HG02852 (cell line): Measurements from ENCODE around the gene MATN1.
A peak's percentile ranks its signal among the peaks of the same experiment; 100 is the strongest.

Experiments used
- ATAC-seq: cut with Tn5 transposase; IDR thresholded peaks from one replicate; pipeline ENCODE4 v1.9.1; 2021; ENCODE audit warnings: mild to moderate bottlenecking, moderate library complexity; ENCODE audit not compliant: unreplicated experiment

MATN1 gene

DNA sequence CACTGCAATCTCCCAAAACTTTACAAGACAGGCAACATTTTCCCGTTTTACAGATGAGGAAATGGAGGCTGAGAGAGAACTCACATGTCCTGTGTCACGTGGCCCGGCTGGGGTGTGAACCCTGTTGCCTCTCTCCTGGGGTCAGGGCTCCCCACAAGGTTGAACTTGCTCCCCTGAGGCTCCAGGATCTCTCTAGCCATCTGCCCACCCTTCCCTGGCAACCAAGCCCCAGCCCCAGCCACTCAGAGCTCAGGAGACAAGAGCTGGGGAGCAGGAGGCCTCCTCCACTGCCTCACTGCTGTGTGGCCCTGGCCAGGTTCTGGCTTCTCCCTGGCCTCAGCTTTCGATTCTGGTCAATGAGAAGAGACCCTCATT is 22.4 kb upstream of the MATN1 start:
- no peak for ATAC-seq

- no peak for ATAC-seq
These were observed 21.9 kb upstream of the MATN1 start for GRCh38 chr1:30745156-30745833.

- peak; percentile 41 for ATAC-seq
These were observed 20.8 kb upstream of the MATN1 start for GRCh38 chr1:30744060-30744756.

DNA sequence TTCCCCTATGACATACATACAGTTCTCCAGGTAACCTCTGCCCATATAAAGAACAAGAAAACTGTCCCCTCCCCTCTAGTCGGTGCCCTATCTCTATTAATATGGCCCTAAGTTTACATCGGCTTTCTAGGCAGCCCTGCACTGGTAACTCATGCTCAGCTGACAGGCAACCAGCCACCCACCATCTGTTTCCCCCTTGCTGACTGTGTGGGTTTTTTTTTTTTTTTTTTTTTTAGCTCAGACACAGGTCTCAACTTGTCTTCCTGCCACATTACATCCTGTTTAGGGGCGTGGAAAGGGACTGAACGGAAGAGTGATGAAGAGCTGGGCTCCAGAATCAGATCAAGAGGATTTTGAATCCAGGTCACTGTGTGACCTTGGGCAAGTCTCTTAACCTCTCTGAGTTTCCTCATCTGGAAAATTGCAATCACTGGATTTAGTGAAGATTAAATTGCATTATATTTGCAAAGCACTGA is 20.2 kb upstream of the MATN1 start:
- ATAC-seq: no peak

DNA sequence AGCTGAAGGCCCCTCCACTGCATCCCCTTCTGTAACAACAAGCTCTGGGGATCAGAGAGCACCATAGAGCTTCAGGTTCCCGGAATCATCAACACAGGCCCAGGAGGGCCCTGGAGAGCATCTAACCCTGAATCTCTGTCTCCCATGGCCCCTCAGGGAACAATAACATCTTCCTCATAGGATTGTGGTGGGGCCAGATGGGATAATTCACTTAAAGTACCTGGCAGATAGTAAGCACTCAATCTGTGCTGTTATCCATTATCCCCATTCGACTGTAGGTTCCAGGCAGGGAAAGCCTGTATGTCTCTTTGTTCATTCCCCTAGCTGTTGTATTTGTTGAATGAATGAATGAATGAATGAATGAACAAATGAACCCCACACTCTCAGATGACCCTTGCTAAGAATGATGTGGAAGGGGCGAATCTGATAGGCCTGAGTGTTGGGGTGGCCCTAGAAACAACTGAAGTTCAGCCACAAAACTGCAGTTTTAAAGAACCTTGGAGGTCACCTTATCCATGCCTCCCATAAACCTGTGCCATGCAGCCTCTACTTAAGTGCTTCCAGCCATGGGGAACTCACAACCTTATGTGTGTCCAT is 19.7 kb upstream of the MATN1 start:
- ATAC-seq: no peak

- no peak for ATAC-seq
These were observed 19.0 kb upstream of the MATN1 start for GRCh38 chr1:30742300-30742962.

DNA sequence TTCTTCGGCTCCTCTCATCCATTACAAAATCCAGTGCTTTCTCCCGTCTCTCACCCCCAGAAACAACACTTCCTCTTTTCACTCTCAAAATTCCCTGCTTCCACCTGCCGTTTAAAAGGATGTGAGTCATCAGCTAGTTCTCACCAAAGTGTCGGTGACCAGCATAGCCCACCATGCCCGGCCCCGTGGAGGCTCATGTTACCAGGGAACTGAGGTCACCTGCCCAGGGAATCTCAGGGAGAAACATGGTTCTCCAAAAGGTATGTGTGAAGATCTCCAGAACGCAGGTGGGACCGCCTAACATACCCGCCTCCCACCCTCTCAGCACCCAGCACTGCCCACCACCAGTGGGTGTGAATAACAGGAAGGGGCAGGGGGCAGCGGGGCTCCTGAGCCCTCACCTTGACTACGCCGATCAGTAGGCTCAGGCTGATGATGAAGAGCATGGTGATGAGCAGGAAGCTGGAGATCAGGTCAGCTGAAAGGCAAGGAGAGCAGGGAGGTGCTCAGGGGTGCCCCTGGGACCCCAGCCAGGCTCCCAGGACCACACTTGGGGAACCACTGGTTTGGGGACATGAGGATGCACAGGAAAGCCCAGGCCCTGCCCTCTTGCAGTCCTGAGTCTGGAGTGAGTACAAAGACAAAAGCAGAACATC is 18.0 kb upstream of the MATN1 start:
- no peak for ATAC-seq

- ATAC-seq: no peak
These were observed 17.2 kb upstream of the MATN1 start for GRCh38 chr1:30740251-30741238.

GRCh38 chr1:30739601-30740000 is 16.2 kb upstream of the MATN1 start:
- no peak for ATAC-seq

GRCh38 chr1:30738715-30739559 is 15.6 kb upstream of the MATN1 start:
- ATAC-seq: no peak

GRCh38 chr1:30738040-30738714 is 14.8 kb upstream of the MATN1 start:
- ATAC-seq: no peak

DNA sequence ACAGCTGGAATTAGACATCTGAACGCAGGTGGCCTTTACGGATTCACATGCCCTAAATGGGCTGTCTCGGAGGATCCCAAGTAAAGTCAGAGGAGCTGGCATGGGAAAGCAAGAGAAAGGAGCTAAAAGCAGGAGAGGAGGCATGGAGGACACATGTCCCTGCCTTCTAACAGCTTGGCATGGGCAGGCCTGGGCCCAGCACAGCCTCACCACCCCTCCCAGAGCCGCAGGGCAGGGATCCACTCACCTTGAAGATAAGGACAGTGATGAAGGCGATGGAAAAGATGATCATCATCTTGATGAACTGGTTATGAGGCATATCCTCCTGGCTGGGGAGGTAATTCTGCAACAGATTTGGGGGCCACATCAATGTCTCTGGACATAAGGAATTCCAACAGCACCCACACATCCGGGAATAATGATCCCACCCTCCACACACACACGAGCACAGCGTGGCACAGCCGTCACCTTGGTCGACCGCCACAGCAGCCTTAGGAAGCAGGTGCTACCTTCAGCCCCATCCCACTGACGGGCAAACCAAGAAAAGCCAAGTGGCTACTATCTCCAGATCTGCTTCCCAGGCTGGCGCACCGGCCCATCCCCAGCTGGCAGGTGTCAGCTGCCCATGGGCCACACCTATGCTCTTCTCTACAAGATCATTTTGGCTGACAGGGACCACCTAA is 14.1 kb upstream of the MATN1 start:
- no peak for ATAC-seq

DNA sequence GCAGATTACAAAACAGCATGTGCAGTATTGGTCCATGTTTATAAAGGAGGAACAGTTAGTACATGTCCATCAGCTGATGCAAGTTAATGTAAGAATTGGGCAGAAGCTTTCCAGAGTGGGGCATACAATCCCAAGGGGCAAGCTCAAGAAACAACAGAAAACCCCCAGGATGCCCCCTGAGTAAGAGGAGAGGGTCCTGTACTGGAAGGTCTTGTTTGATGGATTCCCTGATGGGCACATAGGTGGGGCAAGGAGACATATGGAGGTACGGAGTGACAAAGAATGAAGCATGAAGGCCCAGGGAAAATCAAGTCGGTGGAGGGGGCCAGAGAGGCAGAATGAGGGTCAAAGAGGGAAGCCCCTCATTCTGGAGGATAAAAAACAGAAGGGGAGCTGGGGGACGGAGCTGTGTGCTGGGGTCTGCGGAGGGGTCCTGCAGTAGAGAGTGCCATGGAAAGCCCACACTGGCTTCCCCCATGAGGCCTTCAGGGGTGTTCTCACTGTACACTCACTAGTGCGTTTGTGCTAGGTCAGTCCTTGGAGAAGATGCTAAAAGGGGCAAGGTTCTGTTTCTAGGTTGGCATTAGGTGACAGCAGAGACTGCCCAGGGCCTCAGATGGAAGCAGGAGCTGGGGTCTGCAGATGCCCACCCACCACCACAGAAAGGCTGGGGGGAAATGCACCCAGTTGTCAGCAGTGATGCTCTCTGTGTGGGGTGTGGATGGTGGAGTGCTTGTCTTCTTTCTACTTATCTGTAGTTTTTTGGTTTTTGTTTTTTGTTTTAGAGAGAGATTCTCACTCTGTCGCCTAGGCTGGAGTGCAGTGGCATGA is 12.5 kb upstream of the MATN1 start:
- ATAC-seq: no peak

GRCh38 chr1:30735124-30735523 is 11.7 kb upstream of the MATN1 start:
- ATAC-seq: no peak

DNA sequence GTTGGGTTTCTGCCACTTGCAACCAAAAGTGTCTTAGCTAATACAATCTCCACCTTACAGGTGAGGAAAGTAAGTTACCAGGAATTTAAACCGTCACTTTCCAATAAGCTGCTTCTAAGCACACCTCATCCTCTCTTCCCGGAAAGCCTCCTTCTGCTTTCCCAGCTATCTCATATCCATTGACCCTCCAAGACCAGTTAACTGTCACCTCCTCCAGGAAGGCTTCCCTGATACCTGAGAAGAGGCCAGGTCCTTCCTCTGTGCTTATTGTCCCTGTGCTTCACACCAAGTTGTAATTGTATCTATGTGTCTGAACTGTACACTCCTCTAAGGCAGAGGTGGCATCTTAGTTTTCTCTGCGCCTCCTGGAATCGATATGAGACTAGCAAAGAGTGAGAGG is 11.2 kb upstream of the MATN1 start:
- no peak for ATAC-seq

GRCh38 chr1:30734106-30734505 is 10.7 kb upstream of the MATN1 start:
- no peak for ATAC-seq

- no peak for ATAC-seq
These were observed 10.1 kb upstream of the MATN1 start for GRCh38 chr1:30733493-30733892.
